Right ventricle myocardium superior (tissue), 1 donor: ENCODE results near the gene GRID2. TPM values are rescaled to one million over a fixed set of nuclear protein-coding genes. Genes with fewer than 3 reads are reported as not detected.

Experiments used
- ATAC-seq: fragments of 200-7000 bp; cut with Tn5 transposase; one replicate; pipeline ENCODE4 v1.9.1; 2020; ENCODE audit warnings: mild to moderate bottlenecking; ENCODE audit not compliant: poor library complexity
- DNase-seq: peaks from one replicate; pipeline ENCODE4 v3.0.0-alpha.2; 2020
- intact Hi-C: fragments of 100-400 bp; cut with DNase I; formaldehyde crosslinking; loops from one replicate; pipeline ENCODE4 v1.11.2; 2022
- total RNA-seq: library from RNA; stranded (reverse); fragmentation: NEBNext Ultra II Directional; extraction: Animal tissue kit (Norgen Biotek cat#: 25700); gene quantifications from one replicate; pipeline ENCODE4 v1.2.1, GENCODE V29; 2021
- donor health status: DM: no; HTN: yes; CAD: no; lungs with severe emphysema.

GRID2 gene
- total RNA-seq, 1 donor from 2014 or later = not detected

- ATAC-seq = no peak
- no peak for DNase-seq
- intact Hi-C loops = no loop called here
Observed at GRCh38 chr4:93186846-93187245, 883.1 kb downstream of the GRID2 start.

- ATAC-seq (no peak), DNase-seq (no peak)
- intact Hi-C loops = no loop called here
Observed at GRCh38 chr4:93187466-93187865, 883.7 kb downstream of the GRID2 start.

GRCh38 chr4:93187892-93188291 lies 884.1 kb downstream of the GRID2 start:
- ATAC-seq (no peak), DNase-seq (no peak)
- intact Hi-C loops = no loop called here

GRCh38 chr4:93199492-93199891 lies 895.7 kb downstream of the GRID2 start:
- DNase-seq = no peak
- no peak for ATAC-seq
- intact Hi-C loops = no loop called here

GRCh38 chr4:93201471-93202096 lies 897.8 kb downstream of the GRID2 start:
- ATAC-seq (no peak), DNase-seq (no peak)
- intact Hi-C loops = no loop called here

- ATAC-seq (no peak), DNase-seq (no peak)
- intact Hi-C loops = no loop called here
Observed at GRCh38 chr4:93203708-93204107, 899.9 kb downstream of the GRID2 start.

- DNase-seq (no peak), ATAC-seq (no peak)
- intact Hi-C loops = no loop called here
Observed at GRCh38 chr4:93212250-93212649, 908.5 kb downstream of the GRID2 start.

- intact Hi-C loops = no loop called here
- ATAC-seq (no peak), DNase-seq (no peak)
Observed at GRCh38 chr4:93216646-93217045, 912.9 kb downstream of the GRID2 start.

- intact Hi-C loops = no loop called here
- ATAC-seq = no peak
- DNase-seq = no peak
Observed at GRCh38 chr4:93217431-93217830, 913.7 kb downstream of the GRID2 start.

GRCh38 chr4:93221771-93222170 lies 918.0 kb downstream of the GRID2 start:
- no peak for ATAC-seq
- DNase-seq = no peak
- intact Hi-C loops = no loop called here

- intact Hi-C loops = no loop called here
- no peak for ATAC-seq
- DNase-seq = no peak
Observed at GRCh38 chr4:93228021-93228420, 924.3 kb downstream of the GRID2 start.

- no peak for ATAC-seq
- DNase-seq = no peak
- intact Hi-C loops = no loop called here
Observed at GRCh38 chr4:93232883-93233282, 929.1 kb downstream of the GRID2 start.

- DNase-seq (no peak), ATAC-seq (no peak)
- intact Hi-C loops = no loop called here
Observed at GRCh38 chr4:93237521-93237920, 933.8 kb downstream of the GRID2 start.

GRCh38 chr4:93243262-93243661 lies 939.5 kb downstream of the GRID2 start:
- DNase-seq = no peak
- intact Hi-C loops = no loop called here
- no peak for ATAC-seq

GRCh38 chr4:93261207-93261606 lies 957.4 kb downstream of the GRID2 start:
- ATAC-seq (no peak), DNase-seq (no peak)
- intact Hi-C loops = no loop called here

- DNase-seq = no peak
- intact Hi-C loops = no loop called here
Observed at GRCh38 chr4:93263166-93263565, 959.4 kb downstream of the GRID2 start.

GRCh38 chr4:93267747-93268146 lies 964.0 kb downstream of the GRID2 start:
- no peak for DNase-seq
- no peak for ATAC-seq
- intact Hi-C loops = no loop called here

More at GRCh38 chr4:93263166-93263565, 959.4 kb downstream of the GRID2 start:
- no peak for ATAC-seq

GRCh38 chr4:93285346-93285745 lies 981.6 kb downstream of the GRID2 start:
- no peak for ATAC-seq
- no peak for DNase-seq
- intact Hi-C loops = no loop called here

- ATAC-seq = no peak
Observed at GRCh38 chr4:93289241-93289640, 985.5 kb downstream of the GRID2 start.

GRCh38 chr4:93289831-93290230 lies 986.1 kb downstream of the GRID2 start:
- ATAC-seq (no peak), DNase-seq (no peak)
- intact Hi-C loops = no loop called here

More at GRCh38 chr4:93289241-93289640, 985.5 kb downstream of the GRID2 start:
- DNase-seq = no peak
- intact Hi-C loops = no loop called here

GRCh38 chr4:93299118-93299517 lies 995.4 kb downstream of the GRID2 start:
- ATAC-seq (no peak), DNase-seq (no peak)
- intact Hi-C loops = no loop called here
